GM10266 (cell line): ENCODE results near the gene CENPS.
"Not testable (repeated sequence)": the region's sequence is repeated elsewhere in the genome, so short reads cannot be mapped to it uniquely, and the experiment has no call there.

Experiments used
- DNase-seq: peaks from one replicate; pipeline ENCODE4 v3.0.0; 2012; ENCODE audit errors: extremely low spot score
- CTCF ChIP-seq: IDR thresholded peaks from 2 replicates; pipeline ENCODE4 v1.5.1; 2012; ENCODE audit warnings: mild to moderate bottlenecking, low read depth; ENCODE audit not compliant: control insufficient read depth, insufficient read depth; ENCODE audit errors: missing control alignments

CENPS gene

GRCh38 chr1:10456661-10457060 lies 26.4 kb downstream of the CENPS start:
- no peak for DNase-seq
- TF ChIP-seq CTCF: no peak

GRCh38 chr1:10457462-10457861 lies 27.2 kb downstream of the CENPS start:
- DNase-seq: not testable (repeated sequence)

GRCh38 chr1:10457875-10458274 lies 27.6 kb downstream of the CENPS start:
- no peak for TF ChIP-seq CTCF
- DNase-seq: no peak

GRCh38 chr1:10459184-10459583 lies 29.0 kb downstream of the CENPS start:
- TF ChIP-seq CTCF: no peak
- no peak for DNase-seq

- DNase-seq: no peak
Measured at GRCh38 chr1:10467078-10467477, 36.8 kb downstream of the CENPS start.

GRCh38 chr1:10470043-10470442 lies 39.8 kb downstream of the CENPS start:
- no peak for DNase-seq
- TF ChIP-seq CTCF: no peak

More at GRCh38 chr1:10467078-10467477, 36.8 kb downstream of the CENPS start:
- no peak for TF ChIP-seq CTCF

GRCh38 chr1:10471411-10472219 lies 41.4 kb downstream of the CENPS start:
- DNase-seq: no peak

More at GRCh38 chr1:10471411-10472219, 41.4 kb downstream of the CENPS start:
- no peak for TF ChIP-seq CTCF
